Heart left ventricle (tissue), 16 donors: ENCODE data around the gene METTL9. TPM values are rescaled to one million over a fixed set of nuclear protein-coding genes. Genes with fewer than 3 reads are reported as not detected.
"Not testable (repeated sequence)": the region's sequence is repeated elsewhere in the genome, so short reads cannot be mapped to it uniquely, and the experiment has no call there.

Experiments used
- ATAC-seq, 4 donors: fragments of 200-7000 bp; cut with Tn5 transposase; one replicate each; pipeline ENCODE4 v1.9.1; 2020 to 2022; ENCODE audit warnings: moderate library complexity in 4 of 4, mild to moderate bottlenecking in 3 of 4, moderate number of reproducible peaks in 1 of 4
- DNase-seq, 5 donors: peaks; one replicate each; pipeline ENCODE4 v3.0.0-alpha.2; 2020
- H3K27ac ChIP-seq, 12 donors: fragments of 200-600 bp; sonication (generic) in 4 of 12; one replicate each; pipeline versions ENCODE4 v1.5.0 to v1.8.0; 2016 to 2022; ENCODE audit warnings: mild to moderate bottlenecking in 2 of 12
- H3K27me3 ChIP-seq, 9 donors: fragments of 200-600 bp; sonication (generic) in 2 of 9; one replicate each; pipeline versions ENCODE4 v1.5.1 to v1.8.0; 2016 to 2022; ENCODE audit warnings: mild to moderate bottlenecking in 3 of 9
- H3K36me3 ChIP-seq, 9 donors: fragments of 200-600 bp; sonication (generic) in 2 of 9; one replicate each; pipeline versions ENCODE4 v1.5.0 to v1.8.0; 2018 to 2022; ENCODE audit warnings: mild to moderate bottlenecking in 2 of 9
- H3K4me1 ChIP-seq, 12 donors: fragments of 200-600 bp; sonication (generic) in 4 of 12; one replicate each; pipeline versions ENCODE4 v1.5.0 to v1.8.0; 2016 to 2022; ENCODE audit warnings: mild to moderate bottlenecking in 3 of 12
- H3K4me3 ChIP-seq, 12 donors: fragments of 200-600 bp; sonication (generic) in 4 of 12; one replicate each; pipeline versions ENCODE4 v1.5.0 to v1.8.0; 2017 to 2022; ENCODE audit warnings: mild to moderate bottlenecking in 9 of 12, moderate library complexity in 4 of 12
- H3K9me3 ChIP-seq, 12 donors: fragments of 200-600 bp; sonication (generic) in 4 of 12; one replicate each; pipeline versions ENCODE4 v1.5.0 to v1.8.0; 2016 to 2022; ENCODE audit warnings: mild to moderate bottlenecking in 1 of 12
- POLR2A ChIP-seq, 2 donors: fragments of 450-650 bp; IDR thresholded peaks; one replicate each; pipeline ENCODE4 v1.6.1; 2017; ENCODE audit warnings: antibody characterized with exemption in 2 of 2, mild to moderate bottlenecking in 2 of 2, moderate library complexity in 2 of 2
- WGBS, 4 donors: extraction: QIAGEN DNeasy Blood & Tissue Kit in 2 of 4; methylation state at CpG; one replicate each; pipeline versions ENCODE4 v1.1.5 to v1.1.7; 2013 to 2018; 5-methylcytosine and 5-hydroxymethylcytosine counted together
- intact Hi-C, 10 donors: fragments of 100-400 bp; cut with DNase I; formaldehyde crosslinking; loops; one replicate each; pipeline versions ENCODE4 v1.11.1 to v1.14.2; 2022
- polyA plus RNA-seq, 2 donors: library from polyadenylated mRNA; stranded (reverse); fragments of 200-250 nt; gene quantifications; one replicate each; pipeline ENCODE4 v1.2.3, GENCODE V29; 2013
- total RNA-seq, 9 donors: library from RNA; depleted of rRNA in 2 of 9; stranded (reverse); fragments of >200 nt in 2 of 9; fragmentation: NEBNext Ultra II Directional in 3 of 9; extraction: Animal tissue kit (Norgen Biotek cat#: 25700) in 3 of 9; gene quantifications; one replicate each; pipeline versions ENCODE4 v1.1.0 to v1.2.4, GENCODE V29; 2016 to 2023
- TF ChIP-seq, protein P1 (sequence below), 12 donors: fragments of 200-600 bp; sonication (generic) in 4 of 12; IDR thresholded peaks; one replicate each; pipeline versions ENCODE4 v1.5.0 to v1.8.0; 2018 to 2022; ENCODE audit warnings: antibody characterized with exemption in 12 of 12, mild to moderate bottlenecking in 5 of 12
- donor health status: ischemic (EF 13 %, LVEDD 7.1; RV severe dilation, severe dysfunction).
- donor health status: healthy with polysubstance abuse.
- donor health status: DM: no; HTN: yes; CAD: no.
- donor health status: DM: no; HTN: no; CAD: no.
- donor health status: ischemic (EF 25% LVEDD 6.9; RV normal size, moderate dysfunction).
- donor health status: ischemic (EF 25% LVEDD 5.7; RV mildly dilated, moderate dysfunction).
- donor health status: healthy.
- donor health status: DM: yes; HTN: yes; CAD: no.
- donor health status: ischemic (EF 35%, LVEDD 5.7; RV mildly dilated, moderate dysfunction).
- donor health status: nonischemic (EF 11% LVEDD 7.7; RV severe dilation, severe dysfunction).
- donor health status: DM: yes; HTN: yes; CAD: no.
- donor health status: PGD.
- donor health status: ischemic (EF 29% LVEDD 5.4; RV normal size, mild dysfunction).
- donor health status: nonischemic (EF 23%, LVEDD 6.1; RV moderate dilation, normal function).

METTL9 gene
- total and polyA plus RNA-seq, 11 donors: 12.2 to 70.6 (median 55.0) TPM

DNA sequence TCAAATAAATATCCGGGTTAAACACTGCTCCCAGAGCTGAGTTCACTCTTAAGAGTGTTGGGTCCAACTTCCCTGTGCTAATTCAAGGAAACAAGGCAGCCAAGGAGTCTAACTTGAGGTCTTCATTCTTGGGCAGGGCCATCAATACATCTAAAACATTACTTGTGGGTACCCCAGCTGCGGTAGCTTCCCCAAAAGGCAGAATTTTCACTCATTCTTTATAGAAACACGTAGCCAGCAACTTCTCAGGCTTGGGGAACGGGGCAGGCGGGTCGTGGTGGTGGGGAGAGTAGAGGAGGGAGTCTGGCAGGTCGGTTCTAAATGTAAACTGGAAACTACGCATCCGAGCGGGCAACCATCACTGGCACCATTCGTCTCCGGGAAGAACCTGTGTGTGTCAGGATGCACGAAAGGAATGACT lies 666 bp upstream of the METTL9 start:
- ATAC-seq (peak; percentile 2 to 21 (median 13)), DNase-seq (no peak)
- peak overlapping the region; percentile 84 to 98 (median 94) for H3K27ac ChIP-seq
- H3K4me1 ChIP-seq: peaks cover 3 to 41% (median 20%) of the 10 kb centered on the region in 12 donors
- 1 to 8% (median 2%) methylated on average over 4 to 13 of the region's 13 CpGs for WGBS, 4 donors
- H3K9me3 ChIP-seq: no peaks in the 10 kb centered on the region
- no peaks in the 10 kb centered on the region for H3K36me3 ChIP-seq
- no peak for TF ChIP-seq POLR2A (IDR thresholded peaks at IDR 0.05)
- TF ChIP-seq, protein P1, sequence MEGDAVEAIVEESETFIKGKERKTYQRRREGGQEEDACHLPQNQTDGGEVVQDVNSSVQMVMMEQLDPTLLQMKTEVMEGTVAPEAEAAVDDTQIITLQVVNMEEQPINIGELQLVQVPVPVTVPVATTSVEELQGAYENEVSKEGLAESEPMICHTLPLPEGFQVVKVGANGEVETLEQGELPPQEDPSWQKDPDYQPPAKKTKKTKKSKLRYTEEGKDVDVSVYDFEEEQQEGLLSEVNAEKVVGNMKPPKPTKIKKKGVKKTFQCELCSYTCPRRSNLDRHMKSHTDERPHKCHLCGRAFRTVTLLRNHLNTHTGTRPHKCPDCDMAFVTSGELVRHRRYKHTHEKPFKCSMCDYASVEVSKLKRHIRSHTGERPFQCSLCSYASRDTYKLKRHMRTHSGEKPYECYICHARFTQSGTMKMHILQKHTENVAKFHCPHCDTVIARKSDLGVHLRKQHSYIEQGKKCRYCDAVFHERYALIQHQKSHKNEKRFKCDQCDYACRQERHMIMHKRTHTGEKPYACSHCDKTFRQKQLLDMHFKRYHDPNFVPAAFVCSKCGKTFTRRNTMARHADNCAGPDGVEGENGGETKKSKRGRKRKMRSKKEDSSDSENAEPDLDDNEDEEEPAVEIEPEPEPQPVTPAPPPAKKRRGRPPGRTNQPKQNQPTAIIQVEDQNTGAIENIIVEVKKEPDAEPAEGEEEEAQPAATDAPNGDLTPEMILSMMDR (IDR thresholded peaks at IDR 0.05): no peak
- peak overlapping the region; percentile 71 to 96 (median 90) for H3K4me3 ChIP-seq
- intact Hi-C loops: loop anchor here in 2 of 10 donors (5.0 kb wide), 2 partner anchors 39 to 44 kb away; no protein-coding TSS in a partner anchor
- H3K27me3 ChIP-seq: no peaks in the 10 kb centered on the region

DNA sequence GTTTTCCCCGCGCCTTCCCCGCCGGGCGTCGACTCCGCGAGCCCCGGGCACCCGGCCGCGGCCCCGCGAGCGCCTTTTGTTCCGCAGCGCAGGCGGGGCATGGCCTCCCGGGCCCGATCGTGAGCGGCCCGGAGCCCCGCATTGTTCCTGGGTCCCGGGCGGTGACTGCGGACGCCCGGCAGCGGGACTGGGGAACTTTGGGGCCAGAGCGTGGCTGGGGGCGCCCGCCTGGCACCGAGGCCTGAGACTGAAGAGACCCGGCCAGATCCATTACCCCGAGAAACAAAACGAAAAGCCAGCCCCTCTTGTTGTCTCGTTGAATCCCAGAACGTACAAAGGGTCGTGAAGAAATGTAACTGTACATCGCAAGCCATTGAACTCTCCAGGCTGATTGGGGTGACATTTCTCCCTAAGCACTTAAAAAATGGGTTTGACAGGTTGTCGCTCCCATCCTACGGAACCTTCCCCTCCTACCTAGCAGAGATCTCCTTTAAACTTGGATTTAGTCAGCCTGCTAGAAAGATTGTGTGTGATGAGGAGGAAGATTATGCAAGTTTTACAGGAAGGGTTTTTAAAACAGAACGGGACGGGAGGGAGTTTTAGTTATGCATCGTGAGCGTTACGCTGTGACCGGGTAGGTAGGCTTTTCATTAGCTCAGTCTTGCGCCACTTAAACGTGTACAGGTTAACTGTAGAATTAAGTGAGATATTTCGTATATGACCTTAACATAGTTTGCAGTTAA lies 825 bp downstream of the METTL9 start:
- Histone ChIP-seq H3K27me3 (no peaks in the 10 kb centered on the region), H3K4me3 (peak overlapping the region; percentile 71 to 96 (median 90)), H3K27ac (peak overlapping the region; percentile 84 to 98 (median 94)), H3K9me3 (no peaks in the 10 kb centered on the region), H3K4me1 (peaks cover 3 to 56% (median 29%) of the 10 kb centered on the region in 12 donors), H3K36me3 (no peaks in the 10 kb centered on the region)
- peak in 1 of 4 donors; percentile 3 for ATAC-seq
- intact Hi-C loops: loop anchor here in 3 of 10 donors (5.0 kb wide), 2 partner anchors 37 to 42 kb away; no protein-coding TSS in a partner anchor
- TF ChIP-seq, protein P1 (IDR thresholded peaks at IDR 0.05): no peak
- no peak for TF ChIP-seq POLR2A (IDR thresholded peaks at IDR 0.05)
- peak in 3 of 5 donors; percentile 15 to 44 (median 30) for DNase-seq
- WGBS, 4 donors: 0 to 1% (median 0%) methylated on average over 32 to 52 of the region's 52 CpGs

DNA sequence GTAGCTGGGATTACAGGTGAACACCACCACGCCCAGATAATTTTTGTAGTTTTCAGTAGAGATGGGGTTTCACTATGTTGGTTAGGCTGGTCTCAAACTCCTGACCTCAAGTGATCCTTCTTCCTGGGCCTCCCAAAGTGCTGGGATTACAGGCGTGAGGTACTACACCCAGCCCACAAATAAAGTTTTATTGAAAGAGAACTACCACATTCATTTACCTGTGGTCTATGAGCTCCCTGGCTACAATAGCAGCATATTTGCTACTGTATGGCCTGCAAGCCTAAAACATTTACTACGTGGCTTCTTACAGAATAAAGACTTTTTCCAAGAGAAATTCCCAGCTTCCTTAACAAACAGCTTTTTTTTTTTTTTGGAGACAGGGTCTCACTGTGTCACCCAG lies 3.4 kb downstream of the METTL9 start:
- Histone ChIP-seq H3K27ac (no peak overlapping the region), H3K9me3 (no peaks in the 10 kb centered on the region), H3K27me3 (no peaks in the 10 kb centered on the region), H3K4me3 (no peak overlapping the region), H3K4me1 (peaks cover 3 to 77% (median 31%) of the 10 kb centered on the region in 12 donors), H3K36me3 (no peaks in the 10 kb centered on the region)
- 89 to 97% (median 96%) methylated on average over 3 of the region's 3 CpGs for WGBS, 4 donors
- DNase-seq (no peak), ATAC-seq (no peak)
- intact Hi-C loops: loop anchor here in 3 of 10 donors (5.0 kb wide), 2 partner anchors 35 to 40 kb away; no protein-coding TSS in a partner anchor
- TF ChIP-seq, protein P1 (IDR thresholded peaks at IDR 0.05): no peak
- TF ChIP-seq POLR2A (IDR thresholded peaks at IDR 0.05): no peak

DNA sequence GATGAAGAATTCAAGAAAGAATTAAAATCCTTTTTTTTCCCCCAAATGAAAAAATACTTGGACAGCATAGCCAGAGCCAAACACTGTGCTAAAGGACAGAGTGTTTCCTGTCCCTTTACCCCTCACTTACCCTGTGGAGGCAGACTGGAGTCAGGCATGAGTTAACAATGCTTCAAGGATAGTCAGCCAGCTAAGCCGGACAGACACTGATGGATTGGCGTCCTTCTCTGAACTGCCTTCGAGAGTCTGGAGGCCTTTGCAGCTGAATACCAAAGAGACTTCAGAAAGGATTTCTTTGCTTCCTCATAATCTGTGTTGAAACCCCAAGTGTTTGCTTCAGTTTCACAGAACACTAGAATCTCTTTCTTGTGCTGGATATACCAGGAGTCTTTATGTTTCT lies 4.6 kb downstream of the METTL9 start:
- no peak for TF ChIP-seq POLR2A (IDR thresholded peaks at IDR 0.05)
- TF ChIP-seq, protein P1 (IDR thresholded peaks at IDR 0.05): no peak
- ATAC-seq (no peak), DNase-seq (no peak)
- peaks cover 3 to 78% (median 37%) of the 10 kb centered on the region in 12 donors for H3K4me1 ChIP-seq
- H3K27me3 ChIP-seq: no peaks in the 10 kb centered on the region
- no peaks in the 10 kb centered on the region for H3K36me3 ChIP-seq
- intact Hi-C loops: loop anchor here in 3 of 10 donors (5.0 kb wide), 2 partner anchors 33 to 38 kb away; no protein-coding TSS in a partner anchor
- H3K27ac ChIP-seq: no peak overlapping the region
- 9 to 30% (median 18%) methylated on average over 3 of the region's 3 CpGs for WGBS, 4 donors
- H3K9me3 ChIP-seq: no peaks in the 10 kb centered on the region
- no peak overlapping the region for H3K4me3 ChIP-seq

DNA sequence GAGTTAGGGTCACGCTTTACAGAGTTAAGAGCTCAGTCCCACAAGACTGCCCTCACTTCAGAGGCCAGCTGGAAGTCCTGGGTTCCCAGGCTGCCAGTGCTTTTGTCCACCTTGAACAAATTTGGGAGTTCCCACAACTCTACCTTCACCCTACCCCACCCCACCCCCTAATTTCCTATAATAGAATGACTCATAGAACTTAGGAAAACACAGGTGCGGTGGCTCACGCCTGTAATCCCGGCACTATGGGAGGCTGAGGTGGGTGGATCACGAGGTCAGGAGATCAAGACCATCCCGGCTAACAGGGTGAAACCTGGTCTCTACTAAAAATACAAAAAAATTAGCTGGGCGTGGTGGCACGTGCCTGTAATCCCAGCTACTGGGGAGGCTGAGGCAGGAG lies 6.5 kb downstream of the METTL9 start:
- H3K36me3 ChIP-seq, DNase-seq, H3K4me3 ChIP-seq, H3K27me3 ChIP-seq, H3K27ac ChIP-seq, intact Hi-C loops, ATAC-seq, H3K9me3 ChIP-seq: not testable (repeated sequence)
- H3K4me1 ChIP-seq: peaks cover 3 to 92% (median 39%) of the 10 kb centered on the region in 12 donors
- WGBS, 4 donors: 90 to 95% (median 93%) methylated on average over 8 of the region's 8 CpGs
